Fibroblast of villous mesenchyme (primary cell): ENCODE results near the gene DBF4B. TPM values are rescaled to one million over a fixed set of nuclear protein-coding genes. Genes with fewer than 3 reads are reported as not detected.
A peak's percentile ranks its signal among the peaks of the same experiment; 100 is the strongest.
"Not testable (repeated sequence)": the region's sequence is repeated elsewhere in the genome, so short reads cannot be mapped to it uniquely, and the experiment has no call there.

ENCODE experiments used
- DNase-seq: peaks from one replicate; pipeline ENCODE4 v3.0.0-alpha.2; 2010; ENCODE audit warnings: low read depth
- H3K4me3 ChIP-seq: 2 replicates; pipeline ENCODE4 v1.5.1; 2011; ENCODE audit warnings: low read depth, mild to moderate bottlenecking, low read length
- total RNA-seq: library from RNA; depleted of rRNA; stranded (reverse); fragments of >200 nt; gene quantifications from 2 replicates; pipeline ENCODE4 v1.2.3, GENCODE V29; 2012
- TF ChIP-seq, protein P1 (sequence below): IDR thresholded peaks from 2 replicates; pipeline ENCODE4 v1.5.1; 2012; ENCODE audit warnings: low read depth, mild to moderate bottlenecking, low read length; ENCODE audit not compliant: insufficient read depth

DBF4B gene
- total RNA-seq, 1 donor = 7.8 TPM

- TF ChIP-seq, protein P1, sequence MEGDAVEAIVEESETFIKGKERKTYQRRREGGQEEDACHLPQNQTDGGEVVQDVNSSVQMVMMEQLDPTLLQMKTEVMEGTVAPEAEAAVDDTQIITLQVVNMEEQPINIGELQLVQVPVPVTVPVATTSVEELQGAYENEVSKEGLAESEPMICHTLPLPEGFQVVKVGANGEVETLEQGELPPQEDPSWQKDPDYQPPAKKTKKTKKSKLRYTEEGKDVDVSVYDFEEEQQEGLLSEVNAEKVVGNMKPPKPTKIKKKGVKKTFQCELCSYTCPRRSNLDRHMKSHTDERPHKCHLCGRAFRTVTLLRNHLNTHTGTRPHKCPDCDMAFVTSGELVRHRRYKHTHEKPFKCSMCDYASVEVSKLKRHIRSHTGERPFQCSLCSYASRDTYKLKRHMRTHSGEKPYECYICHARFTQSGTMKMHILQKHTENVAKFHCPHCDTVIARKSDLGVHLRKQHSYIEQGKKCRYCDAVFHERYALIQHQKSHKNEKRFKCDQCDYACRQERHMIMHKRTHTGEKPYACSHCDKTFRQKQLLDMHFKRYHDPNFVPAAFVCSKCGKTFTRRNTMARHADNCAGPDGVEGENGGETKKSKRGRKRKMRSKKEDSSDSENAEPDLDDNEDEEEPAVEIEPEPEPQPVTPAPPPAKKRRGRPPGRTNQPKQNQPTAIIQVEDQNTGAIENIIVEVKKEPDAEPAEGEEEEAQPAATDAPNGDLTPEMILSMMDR = no peak
- DNase-seq = no peak
- H3K4me3 ChIP-seq = no peak overlapping the region
Measured at GRCh38 chr17:44734272-44734671, 25.8 kb downstream of the DBF4B start.

DNA sequence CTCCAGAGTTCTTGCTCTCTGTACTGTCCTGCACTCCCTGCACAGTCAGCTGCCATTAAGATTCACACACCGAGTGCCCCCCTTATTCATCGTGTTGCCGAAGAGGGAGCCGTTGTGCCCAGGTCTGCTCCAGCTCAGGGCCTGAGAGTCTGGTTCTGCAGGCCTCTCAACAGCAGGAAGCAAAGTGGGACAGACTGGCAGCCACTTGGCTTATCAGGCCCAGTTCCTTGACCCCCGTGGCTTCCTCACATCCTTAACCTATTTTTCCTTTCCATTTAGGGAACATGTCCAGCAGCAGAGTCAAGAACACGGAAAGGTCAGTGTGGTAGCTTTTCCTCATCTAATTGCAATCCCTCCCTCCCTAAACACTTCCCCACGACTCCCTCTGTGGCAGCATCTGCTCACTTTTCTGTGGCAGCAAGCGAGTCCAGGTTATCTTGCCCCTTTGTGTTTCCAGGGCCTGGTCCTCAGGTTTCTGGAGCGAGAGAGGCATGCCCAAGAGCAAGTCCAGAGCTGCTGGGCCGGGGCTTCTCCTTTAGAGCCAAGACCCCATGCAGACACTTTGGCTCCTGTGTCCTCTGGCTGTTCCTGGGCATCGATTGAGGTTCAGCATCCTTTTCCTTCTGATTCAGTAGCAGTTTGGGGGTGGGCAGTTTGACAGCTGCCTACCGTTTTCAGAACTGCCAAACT is 28.2 kb downstream of the DBF4B start:
- no peak overlapping the region for H3K4me3 ChIP-seq
- DNase-seq = no peak
- TF ChIP-seq, protein P1 = no peak

- H3K4me3 ChIP-seq = no peak overlapping the region
- peak; percentile 18 for DNase-seq
- TF ChIP-seq, protein P1 = no peak
Measured at GRCh38 chr17:44738214-44738906, 29.9 kb downstream of the DBF4B start.

DNA sequence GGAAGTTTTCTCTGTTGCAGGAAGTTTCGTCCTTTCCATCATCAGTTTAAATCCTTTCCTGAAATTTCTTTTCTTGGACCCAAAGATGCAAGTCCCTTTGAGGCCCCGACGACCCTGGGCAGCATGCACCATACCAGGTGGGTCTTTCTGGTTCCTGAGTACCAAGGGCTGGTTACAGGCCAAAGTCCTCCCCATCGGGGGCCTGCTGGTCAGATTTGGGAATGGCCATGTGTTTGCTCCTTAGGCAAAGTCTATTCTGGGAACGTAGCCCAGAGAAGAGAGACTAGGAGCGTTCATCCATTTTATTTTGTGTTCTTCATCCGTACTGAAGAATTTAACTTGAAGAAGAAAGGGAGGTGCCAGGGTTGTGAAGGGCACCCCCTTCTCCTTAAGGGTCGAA is 32.9 kb downstream of the DBF4B start:
- H3K4me3 ChIP-seq = no peak overlapping the region
- DNase-seq = no peak
- TF ChIP-seq, protein P1 = no peak

GRCh38 chr17:44745301-44745700 is 36.8 kb downstream of the DBF4B start:
- DNase-seq = no peak
- H3K4me3 ChIP-seq = no peak overlapping the region
- TF ChIP-seq, protein P1 = no peak

- peak; percentile 27 for DNase-seq
Measured at GRCh38 chr17:44745738-44746137, 37.3 kb downstream of the DBF4B start.

DNA sequence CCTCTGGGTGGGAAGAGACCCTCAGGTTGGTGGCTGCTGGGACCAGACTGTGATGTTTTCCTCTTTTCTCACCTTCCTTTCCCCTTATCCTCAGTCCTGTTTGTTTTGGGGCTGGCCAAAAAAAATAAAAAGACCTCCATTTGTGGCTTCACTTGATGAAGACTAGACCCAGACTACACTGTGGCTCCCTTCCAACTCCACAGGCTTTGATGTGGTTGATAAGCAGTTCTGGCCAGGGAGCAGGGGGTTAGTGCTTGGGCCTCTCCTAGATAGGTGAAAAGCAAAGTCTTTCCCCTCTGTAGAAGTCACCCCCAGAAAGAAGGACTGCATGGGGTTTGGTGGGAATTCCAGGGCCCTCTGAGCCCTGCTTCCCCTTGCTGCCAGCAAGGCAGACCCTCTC is 39.1 kb downstream of the DBF4B start:
- H3K4me3 ChIP-seq = no peak overlapping the region
- TF ChIP-seq, protein P1 = no peak
- no peak for DNase-seq

More at GRCh38 chr17:44745738-44746137, 37.3 kb downstream of the DBF4B start:
- H3K4me3 ChIP-seq = not testable (repeated sequence)
